Colon (tissue), 2 donors: Measurements from ENCODE around the gene CDCA7L.
"Not testable (repeated sequence)": the region's sequence is repeated elsewhere in the genome, so short reads cannot be mapped to it uniquely, and the experiment has no call there.

ENCODE experiments used
- FAIRE-seq: peaks from 2 replicates; lab custom pipeline; 2012; peaks lifted over from hg19 to GRCh38; lab: Jason Lieb, UNC
- donor health status: control.
- donor health status: control.

Gene CDCA7L

GRCh38 chr7:21943436-21943835 lies 2.3 kb downstream of the CDCA7L start:
- FAIRE-seq: no peak

- FAIRE-seq: no peak
Measured at GRCh38 chr7:21942955-21943354, 2.7 kb downstream of the CDCA7L start.

GRCh38 chr7:21941611-21942141 lies 4.0 kb downstream of the CDCA7L start:
- no peak for FAIRE-seq

- no peak for FAIRE-seq
Measured at GRCh38 chr7:21939858-21940372, 5.8 kb downstream of the CDCA7L start.

GRCh38 chr7:21939136-21939857 lies 6.4 kb downstream of the CDCA7L start:
- FAIRE-seq: no peak

GRCh38 chr7:21938463-21938862 lies 7.2 kb downstream of the CDCA7L start:
- FAIRE-seq: no peak

GRCh38 chr7:21934808-21935207 lies 10.9 kb downstream of the CDCA7L start:
- FAIRE-seq: no peak

GRCh38 chr7:21933293-21933692 lies 12.4 kb downstream of the CDCA7L start:
- not testable (repeated sequence) for FAIRE-seq

GRCh38 chr7:21927693-21928092 lies 18.0 kb downstream of the CDCA7L start:
- no peak for FAIRE-seq

GRCh38 chr7:21926448-21926847 lies 19.3 kb downstream of the CDCA7L start:
- no peak for FAIRE-seq

- FAIRE-seq: no peak
Measured at GRCh38 chr7:21923658-21924057, 22.0 kb downstream of the CDCA7L start.

- no peak for FAIRE-seq
Measured at GRCh38 chr7:21922605-21923004, 23.1 kb downstream of the CDCA7L start.

- no peak for FAIRE-seq
Measured at GRCh38 chr7:21920936-21921335, 24.8 kb downstream of the CDCA7L start.

GRCh38 chr7:21918216-21918615 lies 27.5 kb downstream of the CDCA7L start:
- FAIRE-seq: no peak

GRCh38 chr7:21916629-21917028 lies 29.1 kb downstream of the CDCA7L start:
- FAIRE-seq: no peak

GRCh38 chr7:21916176-21916575 lies 29.5 kb downstream of the CDCA7L start:
- FAIRE-seq: no peak

GRCh38 chr7:21915140-21915539 lies 30.6 kb downstream of the CDCA7L start:
- FAIRE-seq: no peak

GRCh38 chr7:21914671-21915070 lies 31.0 kb downstream of the CDCA7L start:
- FAIRE-seq: no peak

GRCh38 chr7:21912931-21913780 lies 32.5 kb downstream of the CDCA7L start:
- FAIRE-seq: no peak

- no peak for FAIRE-seq
Measured at GRCh38 chr7:21912305-21912704, 33.4 kb downstream of the CDCA7L start.

- no peak for FAIRE-seq
Measured at GRCh38 chr7:21911341-21911875, 34.3 kb downstream of the CDCA7L start.

GRCh38 chr7:21910253-21910652 lies 35.4 kb downstream of the CDCA7L start:
- no peak for FAIRE-seq

- FAIRE-seq: no peak
Measured at GRCh38 chr7:21908746-21909145, 37.0 kb downstream of the CDCA7L start.
